A673 (cell line): ENCODE results near the gene ZNF362. TPM values are rescaled to one million over a fixed set of nuclear protein-coding genes. Genes with fewer than 3 reads are reported as not detected.

Source experiments
- BruUV-seq: library from RNA; stranded (reverse); fragments of 400-500 nt; replicated peaks from 2 replicates; lab custom pipeline; 2021; lab: Mats Ljungman, UMichigan
- CTCF ChIA-PET: fragments of 300-600 bp; sonication (Branson Sonifier 250); formaldehyde crosslinking; loops from one replicate; lab custom pipeline; 2022; ENCODE audit warnings: antibody characterized with exemption; lab: Charles Lee
- POLR2A ChIA-PET: fragments of 300-600 bp; sonication (Branson Sonifier 250); formaldehyde crosslinking; loops from one replicate; lab custom pipeline; 2022; ENCODE audit warnings: antibody characterized with exemption; ENCODE audit not compliant: low non-redundant PET; lab: Charles Lee
- DNase-seq: peaks from one replicate; pipeline ENCODE4 v3.0.0-alpha.2; 2015; ENCODE audit warnings: low spot score
- H3K27ac ChIP-seq: fragments of 200-600 bp; sonication (generic); 2 replicates; pipeline ENCODE4 v1.5.1; 2016; ENCODE audit warnings: mixed run types, low read depth, mild to moderate bottlenecking, mixed read lengths, antibody characterized with exemption, low read length; ENCODE audit not compliant: poor library complexity, severe bottlenecking
- H3K27me3 ChIP-seq: fragments of 200-600 bp; sonication (generic); replicated peaks from 2 replicates; pipeline ENCODE4 v1.6.1; 2017; ENCODE audit warnings: mixed run types, low read depth, mild to moderate bottlenecking, mixed read lengths, antibody characterized with exemption, low read length; ENCODE audit not compliant: insufficient read depth, poor library complexity
- H3K36me3 ChIP-seq: fragments of 200-600 bp; sonication (generic); 2 replicates; pipeline ENCODE4 v1.6.1; 2016; ENCODE audit warnings: mixed run types, mild to moderate bottlenecking, mixed read lengths, antibody characterized with exemption, low read length; ENCODE audit not compliant: insufficient read depth, poor library complexity, severe bottlenecking
- H3K4me1 ChIP-seq: fragments of 200-600 bp; sonication (generic); 2 replicates; pipeline ENCODE4 v1.6.1; 2017; ENCODE audit warnings: mixed run types, mild to moderate bottlenecking, mixed read lengths, antibody characterized with exemption, low read length; ENCODE audit not compliant: insufficient read depth, poor library complexity, severe bottlenecking
- H3K4me3 ChIP-seq: fragments of 200-600 bp; sonication (generic); 2 replicates; pipeline ENCODE4 v1.5.1; 2016; ENCODE audit warnings: low read depth, mixed run types, mild to moderate bottlenecking, mixed read lengths, low read length; ENCODE audit not compliant: poor library complexity, severe bottlenecking
- H3K9me3 ChIP-seq: fragments of 200-600 bp; sonication (generic); 2 replicates; pipeline ENCODE4 v1.6.1; 2016; ENCODE audit warnings: mixed run types, low read depth, mild to moderate bottlenecking, mixed read lengths, antibody characterized with exemption, low read length; ENCODE audit not compliant: poor library complexity, severe bottlenecking
- EZH2 ChIP-seq: fragments of 200-600 bp; sonication (generic); IDR thresholded peaks from 2 replicates; pipeline ENCODE4 v1.6.1; 2017; ENCODE audit warnings: borderline replicate concordance, low read depth, mild to moderate bottlenecking, mixed read lengths, antibody characterized with exemption, low read length; ENCODE audit not compliant: poor library complexity, severe bottlenecking
- intact Hi-C: fragments of 100-400 bp; cut with micrococcal nuclease; formaldehyde crosslinking; loops from one replicate; pipeline ENCODE4 v1.10.0; 2022; ENCODE audit not compliant: unreplicated experiment
- total RNA-seq: library from RNA; stranded (reverse); gene quantifications from 2 replicates; pipeline ENCODE4 v1.2.3, GENCODE V29; 2021
- TF ChIP-seq, protein P1 (sequence below): fragments of 300-800, 200-600 bp; sonication (generic); conservative IDR thresholded peaks from 2 replicates; pipeline ENCODE4 v1.5.1; 2017; ENCODE audit warnings: low read depth, mild to moderate bottlenecking, antibody characterized with exemption, low read length, moderate library complexity, mixed read lengths

ZNF362 gene
- total RNA-seq, 1 experiment from 2014 or later = 40.1 TPM

- Histone ChIP-seq H3K27me3 (no peaks in the 10 kb centered on the region), H3K4me3 (no peak overlapping the region), H3K4me1 (no peaks in the 10 kb centered on the region), H3K9me3 (no peaks in the 10 kb centered on the region), H3K27ac (no peak overlapping the region), H3K36me3 (peaks cover 28% of the 10 kb centered on the region)
- no TSS peak for BruUV-seq
- ChIA-PET POLR2A (no interaction called here), CTCF (interaction anchor here (0.5 to 1.2 kb wide), 2 partner anchors 18 to 143 kb away, joined by 3 to 4 read pairs; no protein-coding TSS in a partner anchor)
- intact Hi-C loops = no loop called here
- DNase-seq = no peak
- TF ChIP-seq EZH2 = no peak
- TF ChIP-seq, protein P1, sequence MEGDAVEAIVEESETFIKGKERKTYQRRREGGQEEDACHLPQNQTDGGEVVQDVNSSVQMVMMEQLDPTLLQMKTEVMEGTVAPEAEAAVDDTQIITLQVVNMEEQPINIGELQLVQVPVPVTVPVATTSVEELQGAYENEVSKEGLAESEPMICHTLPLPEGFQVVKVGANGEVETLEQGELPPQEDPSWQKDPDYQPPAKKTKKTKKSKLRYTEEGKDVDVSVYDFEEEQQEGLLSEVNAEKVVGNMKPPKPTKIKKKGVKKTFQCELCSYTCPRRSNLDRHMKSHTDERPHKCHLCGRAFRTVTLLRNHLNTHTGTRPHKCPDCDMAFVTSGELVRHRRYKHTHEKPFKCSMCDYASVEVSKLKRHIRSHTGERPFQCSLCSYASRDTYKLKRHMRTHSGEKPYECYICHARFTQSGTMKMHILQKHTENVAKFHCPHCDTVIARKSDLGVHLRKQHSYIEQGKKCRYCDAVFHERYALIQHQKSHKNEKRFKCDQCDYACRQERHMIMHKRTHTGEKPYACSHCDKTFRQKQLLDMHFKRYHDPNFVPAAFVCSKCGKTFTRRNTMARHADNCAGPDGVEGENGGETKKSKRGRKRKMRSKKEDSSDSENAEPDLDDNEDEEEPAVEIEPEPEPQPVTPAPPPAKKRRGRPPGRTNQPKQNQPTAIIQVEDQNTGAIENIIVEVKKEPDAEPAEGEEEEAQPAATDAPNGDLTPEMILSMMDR = no peak
Observed at GRCh38 chr1:33277488-33278084, 21.3 kb downstream of the ZNF362 start.

- intact Hi-C loops = no loop called here
- Histone ChIP-seq H3K27me3 (no peaks in the 10 kb centered on the region), H3K27ac (no peak overlapping the region), H3K4me1 (peaks cover 11% of the 10 kb centered on the region), H3K9me3 (no peaks in the 10 kb centered on the region), H3K36me3 (peaks cover 28% of the 10 kb centered on the region), H3K4me3 (no peak overlapping the region)
- TF ChIP-seq, protein P1 = no peak
- no peak for TF ChIP-seq EZH2
- BruUV-seq = no TSS peak
- ChIA-PET CTCF (no interaction called here), POLR2A (no interaction called here)
- DNase-seq = no peak
Observed at GRCh38 chr1:33280091-33280661, 23.9 kb downstream of the ZNF362 start.

GRCh38 chr1:33281554-33282303 is 25.4 kb downstream of the ZNF362 start:
- POLR2A ChIA-PET = no interaction called here
- Histone ChIP-seq H3K27ac (no peak overlapping the region), H3K36me3 (peaks cover 29% of the 10 kb centered on the region), H3K4me1 (peaks cover 11% of the 10 kb centered on the region), H3K27me3 (no peaks in the 10 kb centered on the region), H3K9me3 (no peaks in the 10 kb centered on the region), H3K4me3 (no peak overlapping the region)
- intact Hi-C loops = no loop called here
- CTCF ChIA-PET = no interaction called here
- no TSS peak for BruUV-seq
- no peak for DNase-seq
- no peak for TF ChIP-seq EZH2
- TF ChIP-seq, protein P1 = no peak
